Renal cortical epithelial cell (primary cell): ENCODE results near the gene RPS6KA3. TPM values are rescaled to one million over a fixed set of nuclear protein-coding genes. Genes with fewer than 3 reads are reported as not detected.

Source experiments
- DNase-seq: peaks from one replicate; pipeline ENCODE4 v3.0.0-alpha.2; 2011; ENCODE audit warnings: low read depth
- total RNA-seq: library from RNA; depleted of rRNA; stranded (reverse); fragments of >200 nt; gene quantifications from 2 replicates; pipeline ENCODE4 v1.2.3, GENCODE V29; 2014

Gene RPS6KA3
- 55.4 and 65.7 TPM in 2 replicates for total RNA-seq

GRCh38 chrX:20266810-20267606, at the start of gene RPS6KA3:
TSS of gene RPS6KA3 (minus strand) at chrX:20266909. CDS start at chrX:20266632, 277 bp downstream.
- peak; percentile 51 for DNase-seq

DNA sequence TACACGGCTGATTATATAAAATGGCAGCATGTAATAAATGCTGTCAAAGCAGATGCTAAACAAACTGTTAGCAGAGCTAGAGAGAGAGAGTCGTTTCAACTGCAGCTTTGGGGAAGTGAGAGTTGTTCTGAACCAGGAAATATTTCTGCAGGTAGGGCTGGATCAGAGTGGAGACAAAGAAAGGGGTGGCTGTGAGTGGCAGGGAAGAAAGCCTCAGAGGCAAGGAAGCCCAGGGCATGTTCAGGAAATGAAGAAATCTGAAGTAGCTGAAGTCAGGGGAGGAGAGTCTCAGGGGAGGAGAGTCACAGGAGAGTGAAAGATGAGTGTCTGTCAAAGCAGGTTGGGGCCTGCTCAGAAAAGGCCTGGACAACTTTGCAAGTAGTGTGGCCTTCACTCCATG, 48.4 kb upstream of the RPS6KA3 start:
- DNase-seq, result no peak

- no peak for DNase-seq
Observed at GRCh38 chrX:20313899-20314298, 47.2 kb upstream of the RPS6KA3 start.

DNA sequence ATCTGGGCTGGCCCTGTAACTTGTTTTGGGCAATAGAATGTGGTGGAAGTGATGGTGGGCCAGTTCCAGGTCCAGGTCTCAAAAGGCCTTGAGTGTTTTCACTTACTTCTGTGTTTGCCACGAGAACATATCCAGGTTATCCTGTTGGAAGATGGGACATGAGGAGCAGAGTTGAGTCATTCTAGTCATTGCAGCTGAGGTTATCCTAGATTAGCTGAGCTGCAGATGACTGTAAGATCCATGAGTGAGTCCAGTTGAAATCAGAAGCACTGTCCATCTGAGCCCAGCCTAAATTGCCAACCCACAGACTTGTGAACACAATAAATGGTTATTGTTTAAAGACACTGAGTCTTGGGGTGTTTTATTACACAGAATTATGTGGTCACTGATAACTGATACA, 45.3 kb upstream of the RPS6KA3 start:
- DNase-seq, result no peak

DNA sequence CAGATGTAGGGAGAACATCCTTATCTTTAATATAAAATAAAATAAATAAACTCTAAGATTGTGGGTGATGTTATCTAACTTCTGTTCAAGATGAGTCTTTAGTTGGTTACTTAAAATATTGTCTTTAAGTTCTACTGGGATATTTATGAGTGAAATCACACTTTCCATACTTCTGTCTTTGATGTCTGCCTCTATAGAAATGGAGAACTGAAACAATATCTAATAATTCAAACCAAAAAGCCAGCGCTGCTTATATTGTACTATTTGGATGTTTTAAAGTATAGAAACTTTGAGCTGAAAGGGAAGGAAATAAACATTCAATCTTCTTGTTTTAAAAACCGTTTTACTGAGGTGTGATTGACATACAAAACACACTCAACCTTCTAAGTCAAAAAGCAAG, 44.8 kb upstream of the RPS6KA3 start:
- no peak for DNase-seq

DNA sequence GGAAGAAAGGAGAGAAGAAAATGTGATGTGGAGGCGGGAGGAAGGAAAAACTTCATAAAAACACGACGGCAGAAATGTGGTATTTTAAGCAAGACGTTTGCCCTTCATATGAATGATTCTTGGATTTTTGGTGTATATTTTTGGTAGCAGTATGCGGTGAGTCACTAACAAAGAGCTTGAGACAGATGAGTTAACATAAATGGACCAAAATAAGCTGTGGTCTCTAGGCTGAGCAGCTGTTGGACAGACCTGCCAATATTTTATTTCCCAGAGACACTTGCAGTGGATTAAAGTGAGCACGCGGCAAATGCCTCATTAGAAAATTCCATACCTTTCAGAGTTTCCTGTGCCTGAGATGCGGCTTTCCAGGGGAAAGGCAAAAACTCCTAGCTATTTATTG, 43.1 kb upstream of the RPS6KA3 start:
- DNase-seq, result no peak

DNA sequence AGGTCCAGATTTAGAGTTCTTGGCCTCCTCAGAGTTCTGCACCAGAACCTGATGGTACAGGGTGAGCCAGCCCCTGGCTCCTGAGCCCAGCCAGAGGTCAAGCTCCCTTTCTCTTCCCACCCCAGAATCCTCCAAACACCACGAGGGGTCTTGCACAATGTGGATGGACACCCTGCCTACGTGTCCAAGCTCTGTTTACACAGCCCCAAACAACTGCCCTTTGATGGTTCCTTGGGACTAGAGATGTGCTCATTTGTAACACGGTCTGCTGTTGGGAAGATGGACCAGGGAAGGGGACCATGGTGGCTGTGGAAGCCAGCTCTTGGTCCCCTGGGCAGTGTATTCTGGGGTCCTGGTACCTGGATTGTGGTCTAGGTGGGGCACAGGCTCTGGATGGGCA, 40.0 kb upstream of the RPS6KA3 start:
- DNase-seq, result no peak

- no peak for DNase-seq
Observed at GRCh38 chrX:20300822-20301221, 34.1 kb upstream of the RPS6KA3 start.

- DNase-seq, result no peak
Observed at GRCh38 chrX:20294957-20295356, 28.2 kb upstream of the RPS6KA3 start.

- no peak for DNase-seq
Observed at GRCh38 chrX:20294284-20294683, 27.6 kb upstream of the RPS6KA3 start.

GRCh38 chrX:20285511-20285910, 18.8 kb upstream of the RPS6KA3 start:
- DNase-seq, result no peak

- DNase-seq, result no peak
Observed at GRCh38 chrX:20284992-20285391, 18.3 kb upstream of the RPS6KA3 start.

DNA sequence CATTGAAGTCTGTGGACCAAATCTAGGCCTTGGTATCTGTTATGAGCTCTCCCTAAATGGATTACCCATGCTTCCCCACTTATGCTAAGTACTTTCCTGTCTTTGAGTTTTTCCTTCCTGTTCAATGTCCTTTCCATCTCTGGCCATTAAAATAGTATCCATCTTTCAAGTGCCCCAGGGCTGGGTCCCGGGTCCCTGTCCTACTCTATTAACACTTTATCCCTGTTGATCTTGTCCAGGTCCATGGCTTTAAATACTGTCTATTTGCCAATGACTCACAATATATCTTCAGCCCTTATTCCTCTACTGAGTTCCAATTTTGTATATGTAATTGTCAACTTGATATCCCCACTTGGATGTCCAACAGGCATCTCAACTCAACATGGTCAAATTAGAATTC, 17.7 kb upstream of the RPS6KA3 start:
- no peak for DNase-seq

- DNase-seq, result no peak
Observed at GRCh38 chrX:20280938-20281337, 14.2 kb upstream of the RPS6KA3 start.

GRCh38 chrX:20274121-20274520, 7.4 kb upstream of the RPS6KA3 start:
- no peak for DNase-seq

- DNase-seq, result no peak
Observed at GRCh38 chrX:20271730-20272129, 5.0 kb upstream of the RPS6KA3 start.

- DNase-seq, result no peak
Observed at GRCh38 chrX:20271186-20271585, 4.5 kb upstream of the RPS6KA3 start.

DNA sequence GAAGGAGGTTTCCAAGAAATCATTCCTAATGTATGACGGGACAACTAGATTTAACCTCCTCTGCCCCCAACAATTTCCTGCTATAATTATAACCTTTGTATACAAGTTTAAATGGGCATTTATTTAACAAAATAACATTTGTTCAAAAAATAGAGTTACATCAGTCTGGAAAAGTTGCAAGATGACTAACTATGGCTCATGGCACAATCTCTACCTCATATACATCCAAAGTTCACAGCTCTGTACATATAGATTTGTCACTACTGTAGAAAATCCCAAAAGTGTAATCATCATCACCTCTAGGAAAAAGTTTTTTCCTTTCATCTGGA, 3.8 kb upstream of the RPS6KA3 start:
- no peak for DNase-seq

- DNase-seq, result no peak
Observed at GRCh38 chrX:20269848-20270561, 3.3 kb upstream of the RPS6KA3 start.

DNA sequence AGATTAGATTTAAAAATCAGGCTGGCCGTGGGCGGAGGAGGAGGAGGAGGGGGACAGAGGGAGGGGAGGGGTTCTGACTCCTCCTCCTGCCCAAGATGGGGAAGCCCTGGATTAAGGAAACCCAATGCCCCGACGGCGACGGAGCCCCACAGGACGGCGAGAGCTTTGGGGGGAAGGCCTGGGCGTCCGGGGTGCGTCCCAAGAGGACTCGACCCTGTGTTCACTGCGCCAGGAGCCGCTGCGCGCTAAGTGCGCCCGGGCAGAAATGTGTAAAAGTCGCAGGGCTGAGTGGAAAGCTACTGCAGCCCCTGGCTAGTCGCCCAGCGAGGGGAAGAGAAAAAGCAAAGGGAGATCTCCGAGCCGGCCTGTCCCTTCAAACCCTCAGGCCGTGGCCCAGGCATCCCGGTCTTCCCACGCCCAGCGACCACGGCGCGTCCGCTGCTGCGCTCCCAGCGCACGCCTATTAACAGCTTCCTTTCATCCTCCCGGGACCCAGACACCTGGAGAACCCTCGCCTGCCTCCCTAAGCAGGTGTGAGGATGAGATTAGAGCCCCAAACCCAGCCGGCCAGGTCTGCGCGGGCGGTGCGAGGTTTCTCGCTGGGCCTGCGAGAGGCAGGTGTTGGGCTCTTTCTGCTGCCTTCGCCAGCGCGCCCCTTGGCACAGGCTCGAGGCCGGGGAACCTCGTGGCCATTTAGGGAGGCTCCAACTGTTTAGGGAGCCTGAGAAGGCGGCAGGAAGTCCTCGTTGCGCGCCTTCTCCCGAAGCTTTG, 1.4 kb upstream of the RPS6KA3 start:
- DNase-seq, result no peak

DNA sequence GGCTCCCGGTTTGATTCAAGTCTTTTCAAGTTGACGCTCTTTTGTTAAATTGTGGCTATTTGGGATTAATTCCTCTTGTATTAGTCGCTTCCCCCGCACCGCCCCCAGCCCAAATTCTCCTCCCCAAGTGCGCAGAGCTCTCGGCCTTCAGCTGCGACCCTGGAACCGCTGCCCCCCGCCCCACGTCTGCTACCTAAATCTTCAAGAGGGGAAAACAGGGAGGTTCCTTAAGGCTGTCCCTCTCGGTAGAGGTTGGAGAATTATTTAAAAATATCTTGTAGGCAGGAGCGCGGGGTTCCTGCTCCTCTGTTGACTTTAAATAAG, 860 bp upstream of the RPS6KA3 start:
- no peak for DNase-seq

DNA sequence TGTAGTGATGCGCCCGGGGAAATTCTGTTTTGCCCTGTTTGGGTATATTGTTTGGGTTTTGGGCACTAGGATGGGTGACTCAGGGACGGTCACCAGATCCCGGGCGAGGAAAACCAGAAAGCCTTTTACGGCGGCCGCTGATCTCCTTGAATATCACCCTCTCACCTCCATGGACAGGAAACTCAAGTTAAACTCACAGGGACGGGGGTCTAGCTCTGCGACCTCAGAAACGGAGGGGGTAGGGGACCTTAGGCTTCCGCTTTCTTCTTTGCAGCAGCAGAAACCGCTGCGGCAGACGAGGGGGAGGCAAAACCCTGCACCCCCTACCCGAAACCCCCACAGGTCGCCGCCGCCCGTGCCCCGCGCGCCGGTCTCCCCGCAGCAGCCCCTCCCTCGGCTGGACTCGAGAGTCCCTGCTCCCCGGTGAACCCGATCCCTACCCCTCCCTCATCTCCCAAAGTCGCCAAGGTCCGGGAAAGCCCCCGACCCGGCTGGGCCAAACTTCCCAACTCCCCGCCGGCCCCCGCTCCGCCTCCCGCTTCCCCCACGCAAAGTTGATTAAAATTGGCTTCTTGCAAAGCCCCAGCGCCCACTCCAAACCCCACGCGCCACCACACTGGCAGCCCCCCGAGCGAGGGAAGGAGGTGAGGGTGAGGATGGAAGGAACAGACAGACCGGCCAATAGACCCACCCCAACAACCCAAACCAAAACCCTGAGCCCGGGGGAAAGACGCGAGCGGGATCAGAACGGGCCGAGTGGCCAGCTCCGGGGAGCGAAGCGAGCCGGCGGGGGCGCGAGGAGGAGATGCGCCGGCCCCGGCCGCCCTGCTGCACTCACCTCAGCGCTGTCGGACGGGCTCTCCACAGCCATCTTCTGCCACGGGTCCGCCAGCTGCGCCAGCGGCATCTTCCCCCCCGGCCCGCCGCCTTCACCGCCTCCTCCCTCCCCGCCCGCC, 705 bp downstream of the RPS6KA3 start:
- no peak for DNase-seq
